Duodenal mucosa (tissue), 2 donors: Measurements from ENCODE around the gene GPRC5A.

Source experiments
- H3K27ac ChIP-seq: one replicate; pipeline ENCODE4 v1.7.0; 2013; ENCODE audit warnings: low read depth, low read length
- H3K27me3 ChIP-seq, 2 donors: one replicate each; pipeline ENCODE4 v1.7.0; 2013; ENCODE audit warnings: low read length in 2 of 2, control low read depth in 1 of 2; ENCODE audit not compliant: insufficient read depth in 2 of 2, control insufficient read depth in 1 of 2
- H3K36me3 ChIP-seq, 2 donors: one replicate each; pipeline ENCODE4 v1.7.0; 2013; ENCODE audit warnings: low read length in 2 of 2, control low read depth in 1 of 2; ENCODE audit not compliant: insufficient read depth in 2 of 2, control insufficient read depth in 1 of 2
- H3K4me1 ChIP-seq, 2 donors: one replicate each; pipeline ENCODE4 v1.7.0; 2013; ENCODE audit warnings: low read length in 2 of 2, control low read depth in 1 of 2; ENCODE audit not compliant: insufficient read depth in 2 of 2, control insufficient read depth in 1 of 2
- H3K4me3 ChIP-seq, 2 donors: one replicate each; pipeline ENCODE4 v1.7.0; 2013; ENCODE audit warnings: low read length in 2 of 2, low read depth in 1 of 2
- H3K9ac ChIP-seq, 2 donors: one replicate each; pipeline ENCODE4 v1.7.0; 2013; ENCODE audit warnings: low read length in 2 of 2, low read depth in 1 of 2
- H3K9me3 ChIP-seq, 2 donors: one replicate each; pipeline ENCODE4 v1.7.0; 2013; ENCODE audit warnings: low read length in 2 of 2, control low read depth in 1 of 2; ENCODE audit not compliant: control insufficient read depth in 1 of 2

Gene GPRC5A

GRCh38 chr12:12936983-12937491 lies 45.7 kb downstream of the GPRC5A start:
- Histone ChIP-seq H3K4me1 (no peaks in the 10 kb centered on the region), H3K27ac (no peak overlapping the region), H3K9me3 (no peaks in the 10 kb centered on the region), H3K27me3 (no peaks in the 10 kb centered on the region), H3K9ac (no peak overlapping the region), H3K36me3 (no peaks in the 10 kb centered on the region), H3K4me3 (no peak overlapping the region)

- H3K36me3 ChIP-seq: no peaks in the 10 kb centered on the region
- no peaks in the 10 kb centered on the region for H3K4me1 ChIP-seq
- H3K9me3 ChIP-seq: no peaks in the 10 kb centered on the region
- no peak overlapping the region for H3K27ac ChIP-seq
- H3K9ac ChIP-seq: no peak overlapping the region
- H3K27me3 ChIP-seq: no peaks in the 10 kb centered on the region
- H3K4me3 ChIP-seq: no peak overlapping the region
Measured at GRCh38 chr12:12938541-12938940, 47.2 kb downstream of the GPRC5A start.

GRCh38 chr12:12939888-12940287 lies 48.5 kb downstream of the GPRC5A start:
- no peaks in the 10 kb centered on the region for H3K4me1 ChIP-seq
- no peaks in the 10 kb centered on the region for H3K27me3 ChIP-seq

GRCh38 chr12:12941450-12942350 lies 50.3 kb downstream of the GPRC5A start:
- no peaks in the 10 kb centered on the region for H3K36me3 ChIP-seq
- no peaks in the 10 kb centered on the region for H3K27me3 ChIP-seq
- no peak overlapping the region for H3K27ac ChIP-seq
- H3K4me3 ChIP-seq: no peak overlapping the region
- no peak overlapping the region for H3K9ac ChIP-seq
- no peaks in the 10 kb centered on the region for H3K9me3 ChIP-seq
- H3K4me1 ChIP-seq: no peaks in the 10 kb centered on the region

More at GRCh38 chr12:12939888-12940287, 48.5 kb downstream of the GPRC5A start:
- Histone ChIP-seq H3K9me3 (no peaks in the 10 kb centered on the region), H3K36me3 (no peaks in the 10 kb centered on the region), H3K9ac (no peak overlapping the region), H3K27ac (no peak overlapping the region), H3K4me3 (no peak overlapping the region)

- Histone ChIP-seq H3K9ac (no peak overlapping the region), H3K27ac (no peak overlapping the region), H3K4me1 (no peaks in the 10 kb centered on the region), H3K9me3 (no peaks in the 10 kb centered on the region), H3K4me3 (no peak overlapping the region), H3K36me3 (no peaks in the 10 kb centered on the region), H3K27me3 (no peaks in the 10 kb centered on the region)
Measured at GRCh38 chr12:12943586-12944260, 52.4 kb downstream of the GPRC5A start.

GRCh38 chr12:12945591-12945990 lies 54.2 kb downstream of the GPRC5A start:
- Histone ChIP-seq H3K36me3 (peaks cover 0 to 5% of the 10 kb centered on the region in 2 donors), H3K9ac (no peak overlapping the region), H3K27ac (no peak overlapping the region), H3K4me3 (no peak overlapping the region), H3K27me3 (no peaks in the 10 kb centered on the region), H3K9me3 (no peaks in the 10 kb centered on the region), H3K4me1 (no peaks in the 10 kb centered on the region)

GRCh38 chr12:12946686-12947355 lies 55.5 kb downstream of the GPRC5A start:
- Histone ChIP-seq H3K9me3 (no peaks in the 10 kb centered on the region), H3K4me1 (no peaks in the 10 kb centered on the region), H3K27me3 (no peaks in the 10 kb centered on the region), H3K4me3 (no peak overlapping the region), H3K36me3 (peaks cover 0 to 5% of the 10 kb centered on the region in 2 donors), H3K27ac (no peak overlapping the region), H3K9ac (no peak overlapping the region)

- Histone ChIP-seq H3K27me3 (no peaks in the 10 kb centered on the region), H3K36me3 (peaks cover 0 to 5% of the 10 kb centered on the region in 2 donors), H3K4me1 (no peaks in the 10 kb centered on the region), H3K9me3 (no peaks in the 10 kb centered on the region), H3K27ac (no peak overlapping the region), H3K9ac (no peak overlapping the region), H3K4me3 (no peak overlapping the region)
Measured at GRCh38 chr12:12947902-12948301, 56.5 kb downstream of the GPRC5A start.

GRCh38 chr12:12951504-12951903 lies 60.1 kb downstream of the GPRC5A start:
- Histone ChIP-seq H3K27me3 (no peaks in the 10 kb centered on the region), H3K4me3 (no peak overlapping the region), H3K36me3 (peaks cover 0 to 5% of the 10 kb centered on the region in 2 donors), H3K27ac (no peak overlapping the region), H3K4me1 (peaks cover 13 to 17% of the 10 kb centered on the region in 2 donors), H3K9me3 (no peaks in the 10 kb centered on the region), H3K9ac (no peak overlapping the region)

- no peak within 1 kb of the TSS for H3K27ac ChIP-seq
- no peaks in the 10 kb centered on the region for H3K9me3 ChIP-seq
Measured at GRCh38 chr12:12952036-12952435, 60.7 kb downstream of the GPRC5A start, which contains the start of gene GPRC5D. Gene GPRC5D (minus strand): TSS chr12:12952170. CDS start chr12:12950384, 1,786 bp downstream.

More at GRCh38 chr12:12952036-12952435, 60.7 kb downstream of the GPRC5A start, which contains the start of gene GPRC5D:
- Histone ChIP-seq H3K27me3 (no peaks in the 10 kb centered on the region), H3K4me1 (peaks cover 13 to 17% of the 10 kb centered on the region in 2 donors), H3K9ac (no peak within 1 kb of the TSS), H3K4me3 (no peak within 1 kb of the TSS), H3K36me3 (peaks cover 0 to 5% of the 10 kb centered on the region in 2 donors)
